Stimulated activated CD4-positive, alpha-beta T cell treated with anti-CD3 and anti-CD28 coated beads, Interleukin-4, amount 100 ng/mL, for 24 hours (primary cell): ENCODE data around the gene C18orf63.
"Not testable (repeated sequence)": the region's sequence is repeated elsewhere in the genome, so short reads cannot be mapped to it uniquely, and the experiment has no call there.

Source experiments
- DNase-seq: peaks from one replicate; pipeline ENCODE4 v3.0.0-alpha.2; 2020

The C18orf63 gene

GRCh38 chr18:74315464-74316256, at the start of gene C18orf63:
C18orf63 (plus strand) TSS chr18:74315839; CDS start chr18:74317866, 2,027 bp downstream.
- no peak for DNase-seq

GRCh38 chr18:74266161-74266560, 49.5 kb upstream of the C18orf63 start:
- no peak for DNase-seq

- no peak for DNase-seq
These were observed 47.5 kb upstream of the C18orf63 start for GRCh38 chr18:74268175-74268574.

GRCh38 chr18:74268933-74269620, 46.6 kb upstream of the C18orf63 start:
- no peak for DNase-seq

GRCh38 chr18:74271635-74272034, 44.0 kb upstream of the C18orf63 start:
- DNase-seq: no peak

- no peak for DNase-seq
These were observed 42.2 kb upstream of the C18orf63 start for GRCh38 chr18:74273394-74273793.

- no peak for DNase-seq
These were observed 40.9 kb upstream of the C18orf63 start for GRCh38 chr18:74274700-74275099.

- DNase-seq: no peak
These were observed 39.9 kb upstream of the C18orf63 start for GRCh38 chr18:74275736-74276135.

- DNase-seq: no peak
These were observed 39.0 kb upstream of the C18orf63 start for GRCh38 chr18:74276609-74277008.

GRCh38 chr18:74277296-74277695, 38.3 kb upstream of the C18orf63 start:
- no peak for DNase-seq

GRCh38 chr18:74278058-74278457, 37.6 kb upstream of the C18orf63 start:
- no peak for DNase-seq

GRCh38 chr18:74278983-74279382, 36.7 kb upstream of the C18orf63 start:
- no peak for DNase-seq

- no peak for DNase-seq
These were observed 34.3 kb upstream of the C18orf63 start for GRCh38 chr18:74281011-74281979.

- no peak for DNase-seq
These were observed 33.5 kb upstream of the C18orf63 start for GRCh38 chr18:74281980-74282754.

GRCh38 chr18:74282755-74283554, 32.7 kb upstream of the C18orf63 start:
- DNase-seq: no peak

GRCh38 chr18:74283646-74284045, 32.0 kb upstream of the C18orf63 start:
- no peak for DNase-seq

GRCh38 chr18:74284191-74284979, 31.3 kb upstream of the C18orf63 start:
- DNase-seq: no peak

GRCh38 chr18:74284980-74285355, 30.7 kb upstream of the C18orf63 start:
- no peak for DNase-seq

- DNase-seq: not testable (repeated sequence)
These were observed 30.1 kb upstream of the C18orf63 start for GRCh38 chr18:74285583-74285982.

GRCh38 chr18:74286106-74286855, 29.4 kb upstream of the C18orf63 start:
- DNase-seq: no peak
